Measurements from ENCODE around the gene DNAH11. TPM values are rescaled to one million over a fixed set of nuclear protein-coding genes. Genes with fewer than 3 reads are reported as not detected.

The DNAH11 gene
- total and polyA plus RNA-seq, 4 donors: 0.05 to 0.50 (median 0.11) TPM

- Histone ChIP-seq H3K36me3 (ENCODE audit: control insufficient read depth in 4 of 4, insufficient read depth in 3 of 4, low read depth in 1 of 4, low read length in 3 of 4) (no peaks in the 10 kb centered on the region), H3K9me3 (ENCODE audit: control insufficient read depth in 4 of 4, low read length in 3 of 4) (no peaks in the 10 kb centered on the region), H3K4me1 (ENCODE audit: control insufficient read depth in 4 of 4, insufficient read depth in 4 of 4, low read length in 3 of 4) (peaks cover 1 to 16% (median 4%) of the 10 kb centered on the region in 4 donors), H3K9ac (ENCODE audit: low read depth in 1 of 2, low read length in 2 of 2) (peak overlapping the region; percentile 24 to 32), H3K27ac (ENCODE audit: low read depth in 1 of 2, low read length in 2 of 2) (peak overlapping the region; percentile 89 to 90), H3K27me3 (ENCODE audit: control insufficient read depth in 4 of 4, insufficient read depth in 4 of 4, low read length in 3 of 4) (no peaks in the 10 kb centered on the region), H3K4me3 (ENCODE audit: low read depth in 1 of 3, low read length in 3 of 3) (peak overlapping the region; percentile 71 to 82 (median 79))
- peak in 1 of 2 donors; percentile 10 for TF ChIP-seq HNF4A (conservative IDR thresholded peaks at IDR 0.05)
- TF ChIP-seq ATF3 (IDR thresholded peaks at IDR 0.05): no peak
- no peak for TF ChIP-seq TAF1 (conservative IDR thresholded peaks at IDR 0.05)
- peak; percentile 44 for TF ChIP-seq FOXA1 (IDR thresholded peaks at IDR 0.05)
- TF ChIP-seq NR2F2 (IDR thresholded peaks at IDR 0.05): no peak
- peak in 1 of 2 donors; percentile 23 for TF ChIP-seq RAD21 (IDR thresholded peaks at IDR 0.05)
- peak; percentile 26 for TF ChIP-seq SP1 (IDR thresholded peaks at IDR 0.05)
- TF ChIP-seq CTCF (IDR thresholded peaks at IDR 0.05; ENCODE audit: low read depth, low read length, missing input control): no peak
- no peak for TF ChIP-seq YY1 (IDR thresholded peaks at IDR 0.05)
- peak; percentile 51 for TF ChIP-seq MAX (IDR thresholded peaks at IDR 0.05)
- no peak for TF ChIP-seq REST (IDR thresholded peaks at IDR 0.05)
- no peak for TF ChIP-seq JUND (IDR thresholded peaks at IDR 0.05)
- TF ChIP-seq GABPA (IDR thresholded peaks at IDR 0.05 in 1 of 2, conservative IDR thresholded peaks at IDR 0.05 in 1 of 2): no peak
- TF ChIP-seq EGR1 (IDR thresholded peaks at IDR 0.05; ENCODE audit: low read depth in 2 of 2): no peak
- peak; percentile 54 for TF ChIP-seq ZBTB33 (IDR thresholded peaks at IDR 0.05)
- TF ChIP-seq RXRA (IDR thresholded peaks at IDR 0.05): no peak
- TF ChIP-seq HNF4G (IDR thresholded peaks at IDR 0.05): no peak
- TF ChIP-seq FOXA2 (IDR thresholded peaks at IDR 0.05): peak; percentile 73
- under 1% methylated on average over 34 of the region's 34 CpGs for WGBS
- no peak for DNase-seq (ENCODE audit: low spot score)
Measured at GRCh38 chr7:21944616-21945453, 402.0 kb downstream of the DNAH11 start.

Measured in liver (tissue), 9 donors.